RWPE2 (cell line): Measurements from ENCODE around the gene GNAI1.

ENCODE experiments used
- ATAC-seq: fragments of 200-7000 bp; cut with Tn5 transposase; 3 replicates; pipeline ENCODE4 v1.9.1; 2021; ENCODE audit warnings: low read depth
- DNase-seq: peaks from one replicate; pipeline ENCODE4 v3.0.0-alpha.2; 2020; ENCODE audit warnings: low spot score
- H3K27ac ChIP-seq: fragments of 450-650 bp; 2 replicates; pipeline ENCODE4 v1.5.1; 2017; ENCODE audit warnings: mild to moderate bottlenecking; ENCODE audit not compliant: poor library complexity, severe bottlenecking
- H3K27me3 ChIP-seq: fragments of 250-450 bp; sonication (Bioruptor Pico); 2 replicates; pipeline ENCODE4 v1.5.1; 2021; ENCODE audit warnings: mild to moderate bottlenecking, moderate library complexity; ENCODE audit not compliant: insufficient read depth, poor library complexity, severe bottlenecking
- H3K36me3 ChIP-seq: fragments of 250-450 bp; sonication (Bioruptor Pico); 2 replicates; pipeline ENCODE4 v1.5.1; 2020; ENCODE audit warnings: low read depth, mild to moderate bottlenecking, moderate library complexity
- H3K4me1 ChIP-seq: fragments of 250-450 bp; sonication (Bioruptor Pico); 2 replicates; pipeline ENCODE4 v1.5.1; 2021; ENCODE audit warnings: mild to moderate bottlenecking, moderate library complexity; ENCODE audit not compliant: insufficient read depth, poor library complexity, severe bottlenecking
- H3K4me3 ChIP-seq: fragments of 250-450 bp; sonication (Bioruptor Pico); 2 replicates; pipeline ENCODE4 v1.5.1; 2021; ENCODE audit warnings: mild to moderate bottlenecking, moderate library complexity; ENCODE audit not compliant: severe bottlenecking
- H3K9me3 ChIP-seq: fragments of 250-450 bp; sonication (Bioruptor Pico); 2 replicates; pipeline ENCODE4 v1.5.1; 2021; ENCODE audit warnings: mild to moderate bottlenecking, moderate library complexity; ENCODE audit not compliant: severe bottlenecking
- CTCF ChIP-seq: fragments of 450-650 bp; IDR thresholded peaks from one replicate; pipeline ENCODE4 v1.5.1; 2017; ENCODE audit warnings: mild to moderate bottlenecking, moderate library complexity; ENCODE audit not compliant: poor library complexity, severe bottlenecking

Gene GNAI1

GRCh38 chr7:80185571-80185970, 50.9 kb downstream of the GNAI1 start:
- Histone ChIP-seq H3K27ac (no peak overlapping the region), H3K9me3 (no peaks in the 10 kb centered on the region), H3K4me3 (no peak overlapping the region), H3K36me3 (peaks cover 14% of the 10 kb centered on the region), H3K27me3 (no peaks in the 10 kb centered on the region), H3K4me1 (peaks cover 10% of the 10 kb centered on the region)
- no peak for TF ChIP-seq CTCF
- no peak for ATAC-seq
- DNase-seq = no peak

- H3K27me3 ChIP-seq = no peaks in the 10 kb centered on the region
- no peak overlapping the region for H3K27ac ChIP-seq
- H3K4me1 ChIP-seq = peaks cover 10% of the 10 kb centered on the region
- DNase-seq (no peak), ATAC-seq (no peak)
- H3K4me3 ChIP-seq = no peak overlapping the region
- H3K9me3 ChIP-seq = no peaks in the 10 kb centered on the region
- H3K36me3 ChIP-seq = peaks cover 19% of the 10 kb centered on the region
- TF ChIP-seq CTCF = no peak
Measured at GRCh38 chr7:80186721-80187120, 52.1 kb downstream of the GNAI1 start.

- ATAC-seq = no peak
- no peak for DNase-seq
- Histone ChIP-seq H3K27me3 (no peaks in the 10 kb centered on the region), H3K4me3 (no peak overlapping the region), H3K36me3 (peaks cover 22% of the 10 kb centered on the region), H3K9me3 (no peaks in the 10 kb centered on the region), H3K4me1 (peaks cover 10% of the 10 kb centered on the region), H3K27ac (no peak overlapping the region)
- no peak for TF ChIP-seq CTCF
Measured at GRCh38 chr7:80187279-80187678, 52.6 kb downstream of the GNAI1 start.

- H3K27me3 ChIP-seq = no peaks in the 10 kb centered on the region
- ATAC-seq (no peak), DNase-seq (no peak)
- peaks cover 22% of the 10 kb centered on the region for H3K36me3 ChIP-seq
- H3K27ac ChIP-seq = no peak overlapping the region
- H3K4me1 ChIP-seq = peaks cover 7% of the 10 kb centered on the region
- TF ChIP-seq CTCF = no peak
- H3K9me3 ChIP-seq = no peaks in the 10 kb centered on the region
- no peak overlapping the region for H3K4me3 ChIP-seq
Measured at GRCh38 chr7:80187727-80188126, 53.1 kb downstream of the GNAI1 start.

- no peaks in the 10 kb centered on the region for H3K4me1 ChIP-seq
- H3K4me3 ChIP-seq = no peak overlapping the region
- DNase-seq = no peak
- peaks cover 22% of the 10 kb centered on the region for H3K36me3 ChIP-seq
- no peak for ATAC-seq
- no peaks in the 10 kb centered on the region for H3K27me3 ChIP-seq
- no peak for TF ChIP-seq CTCF
- no peaks in the 10 kb centered on the region for H3K9me3 ChIP-seq
- no peak overlapping the region for H3K27ac ChIP-seq
Measured at GRCh38 chr7:80189638-80190037, 55.0 kb downstream of the GNAI1 start.
